ENCODE measurements around the gene MPC1. TPM values are rescaled to one million over a fixed set of nuclear protein-coding genes. Genes with fewer than 3 reads are reported as not detected.
A peak's percentile ranks its signal among the peaks of the same experiment; 100 is the strongest.

Gene MPC1
- total RNA-seq, 3 donors from 2014 or later (not counting 1 experiment from before 2014, with no cell fraction given) = 26.3 to 31.1 (median 30.4) TPM

DNA sequence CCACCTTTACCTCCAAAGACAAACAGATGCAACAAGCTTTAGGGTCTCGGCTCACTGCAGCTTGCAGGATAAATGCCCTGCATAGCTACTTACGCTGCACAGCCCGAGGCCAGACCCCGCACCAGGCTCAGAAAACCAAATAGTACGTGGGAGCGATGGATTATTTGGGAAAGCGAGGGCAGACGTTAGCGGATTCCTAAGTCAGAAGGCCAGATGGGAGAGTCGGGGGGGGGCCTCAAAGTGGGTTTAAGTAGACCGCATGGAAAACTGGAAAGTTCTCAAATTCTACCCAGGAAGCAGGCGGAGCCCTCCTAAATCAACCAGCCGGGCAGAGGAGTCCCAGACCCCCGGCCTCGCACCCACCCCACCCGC, 40.8 kb downstream of the MPC1 start:
- no peaks in the 10 kb centered on the region for H3K27me3 ChIP-seq (ENCODE audit: control insufficient read depth, insufficient read depth, low read length)
- ATAC-seq (peak in 2 of 3 donors; percentile 3 to 9), DNase-seq (peak in 1 of 2 donors; percentile 46)
- peak overlapping the region; percentile 97 for H3K4me3 Mint-ChIP-seq
- WGBS (ENCODE audit: insufficient coverage) = 0% methylated on average over 16 of the region's 16 CpGs
- H3K36me3 ChIP-seq (ENCODE audit: control insufficient read depth, insufficient read depth, low read length) = peaks cover 10% of the 10 kb centered on the region
- H3K9me3 Mint-ChIP-seq = no peaks in the 10 kb centered on the region
- H3K4me1 ChIP-seq (ENCODE audit: control insufficient read depth, insufficient read depth, low read length) = peaks cover 45% of the 10 kb centered on the region
- intact Hi-C loops (cut with micrococcal nuclease) = loop anchor here (1.0 to 5.0 kb wide), 3 partner anchors 9 to 85 kb away; no protein-coding TSS in a partner anchor
- peaks cover 3 to 7% of the 10 kb centered on the region in 2 donors for H3K27me3 Mint-ChIP-seq (ENCODE audit: low read depth in 2 of 2)
- peak overlapping the region; percentile 99 for H3K27ac ChIP-seq (ENCODE audit: low read length)
- TF ChIP-seq, protein P1, sequence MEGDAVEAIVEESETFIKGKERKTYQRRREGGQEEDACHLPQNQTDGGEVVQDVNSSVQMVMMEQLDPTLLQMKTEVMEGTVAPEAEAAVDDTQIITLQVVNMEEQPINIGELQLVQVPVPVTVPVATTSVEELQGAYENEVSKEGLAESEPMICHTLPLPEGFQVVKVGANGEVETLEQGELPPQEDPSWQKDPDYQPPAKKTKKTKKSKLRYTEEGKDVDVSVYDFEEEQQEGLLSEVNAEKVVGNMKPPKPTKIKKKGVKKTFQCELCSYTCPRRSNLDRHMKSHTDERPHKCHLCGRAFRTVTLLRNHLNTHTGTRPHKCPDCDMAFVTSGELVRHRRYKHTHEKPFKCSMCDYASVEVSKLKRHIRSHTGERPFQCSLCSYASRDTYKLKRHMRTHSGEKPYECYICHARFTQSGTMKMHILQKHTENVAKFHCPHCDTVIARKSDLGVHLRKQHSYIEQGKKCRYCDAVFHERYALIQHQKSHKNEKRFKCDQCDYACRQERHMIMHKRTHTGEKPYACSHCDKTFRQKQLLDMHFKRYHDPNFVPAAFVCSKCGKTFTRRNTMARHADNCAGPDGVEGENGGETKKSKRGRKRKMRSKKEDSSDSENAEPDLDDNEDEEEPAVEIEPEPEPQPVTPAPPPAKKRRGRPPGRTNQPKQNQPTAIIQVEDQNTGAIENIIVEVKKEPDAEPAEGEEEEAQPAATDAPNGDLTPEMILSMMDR (IDR thresholded peaks at IDR 0.05) = no peak
- H3K9me3 ChIP-seq (ENCODE audit: control insufficient read depth, insufficient read depth, low read length) = no peaks in the 10 kb centered on the region
- peaks cover 5% of the 10 kb centered on the region for H3K36me3 Mint-ChIP-seq
- H3K4me3 ChIP-seq (ENCODE audit: low read length) = peak overlapping the region; percentile 96
- H3K4me1 Mint-ChIP-seq = peaks cover 22 to 23% of the 10 kb centered on the region in 2 donors
- peak overlapping the region; percentile 93 to 97 for H3K27ac Mint-ChIP-seq

DNA sequence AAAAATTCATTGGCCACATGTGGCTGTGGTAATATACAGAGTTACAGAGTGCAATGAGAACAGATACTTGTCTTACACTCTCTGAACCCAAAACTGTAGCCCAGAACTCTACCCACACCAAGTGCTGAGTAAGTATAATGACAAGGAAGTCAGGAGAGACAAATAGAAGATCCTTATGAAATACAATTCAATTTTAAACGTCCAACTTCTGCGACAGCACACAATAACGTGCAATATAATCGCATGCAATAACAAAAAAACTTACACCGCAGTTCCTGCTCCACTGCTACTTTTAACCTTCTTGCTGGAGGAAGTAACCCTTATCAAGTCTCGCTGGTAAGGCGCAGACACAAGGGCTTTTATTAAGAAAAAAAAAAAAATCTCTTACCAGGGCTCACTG, 41.3 kb downstream of the MPC1 start:
- intact Hi-C loops (cut with micrococcal nuclease) = loop anchor here (1.0 to 5.0 kb wide), 3 partner anchors 8 to 84 kb away; no protein-coding TSS in a partner anchor
- no peaks in the 10 kb centered on the region for H3K9me3 ChIP-seq (ENCODE audit: control insufficient read depth, insufficient read depth, low read length)
- H3K4me1 ChIP-seq (ENCODE audit: control insufficient read depth, insufficient read depth, low read length) = peaks cover 48% of the 10 kb centered on the region
- ATAC-seq = peak; percentile 42 to 50 (median 45)
- peaks cover 3 to 7% of the 10 kb centered on the region in 2 donors for H3K27me3 Mint-ChIP-seq (ENCODE audit: low read depth in 2 of 2)
- H3K4me3 Mint-ChIP-seq = peak overlapping the region; percentile 97
- peaks cover 5% of the 10 kb centered on the region for H3K36me3 Mint-ChIP-seq
- no peaks in the 10 kb centered on the region for H3K9me3 Mint-ChIP-seq
- peak in 1 of 2 donors; percentile 63 for DNase-seq
- H3K27me3 ChIP-seq (ENCODE audit: control insufficient read depth, insufficient read depth, low read length) = no peaks in the 10 kb centered on the region
- peak overlapping the region; percentile 93 to 97 for H3K27ac Mint-ChIP-seq
- H3K27ac ChIP-seq (ENCODE audit: low read length) = peak overlapping the region; percentile 99
- peaks cover 13% of the 10 kb centered on the region for H3K36me3 ChIP-seq (ENCODE audit: control insufficient read depth, insufficient read depth, low read length)
- H3K4me3 ChIP-seq (ENCODE audit: low read length) = peak overlapping the region; percentile 96
- peaks cover 22 to 27% of the 10 kb centered on the region in 2 donors for H3K4me1 Mint-ChIP-seq
- TF ChIP-seq, protein P1 (IDR thresholded peaks at IDR 0.05) = no peak
- WGBS (ENCODE audit: insufficient coverage) = 0% methylated on average over 7 of the region's 7 CpGs

DNA sequence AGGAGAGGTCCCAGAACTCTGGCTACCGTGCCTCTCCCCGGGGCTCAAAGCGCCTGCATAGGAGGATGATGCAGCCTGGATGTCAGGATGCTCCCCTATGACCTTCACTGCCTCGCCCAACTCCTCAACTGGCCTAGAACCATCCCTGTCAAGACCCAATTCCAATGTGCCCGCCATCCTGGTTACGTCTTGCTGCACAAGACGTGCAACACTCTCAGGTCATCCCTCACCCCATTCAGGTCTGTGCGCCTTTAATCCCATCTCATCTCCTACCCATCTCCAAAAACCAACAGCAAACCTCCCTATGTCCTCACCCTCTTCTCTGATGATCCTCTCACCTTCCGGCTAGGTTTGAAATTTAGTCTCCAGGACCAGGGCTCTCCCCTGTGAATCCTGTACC, 43.9 kb downstream of the MPC1 start:
- no peak overlapping the region for H3K27ac Mint-ChIP-seq
- H3K36me3 ChIP-seq (ENCODE audit: control insufficient read depth, insufficient read depth, low read length) = peaks cover 21% of the 10 kb centered on the region
- DNase-seq = no peak
- intact Hi-C loops (cut with micrococcal nuclease) = no loop called here
- H3K27ac ChIP-seq (ENCODE audit: low read length) = no peak overlapping the region
- no peak overlapping the region for H3K4me3 ChIP-seq (ENCODE audit: low read length)
- H3K4me1 Mint-ChIP-seq = peaks cover 42 to 46% of the 10 kb centered on the region in 2 donors
- WGBS (ENCODE audit: insufficient coverage) = 97% methylated on average over 9 of the region's 9 CpGs
- peaks cover 73% of the 10 kb centered on the region for H3K4me1 ChIP-seq (ENCODE audit: control insufficient read depth, insufficient read depth, low read length)
- ATAC-seq = no peak
- no peaks in the 10 kb centered on the region for H3K27me3 Mint-ChIP-seq (ENCODE audit: low read depth in 2 of 2)
- peaks cover 5% of the 10 kb centered on the region for H3K36me3 Mint-ChIP-seq
- no peaks in the 10 kb centered on the region for H3K9me3 ChIP-seq (ENCODE audit: control insufficient read depth, insufficient read depth, low read length)
- TF ChIP-seq, protein P1 (IDR thresholded peaks at IDR 0.05) = no peak
- no peaks in the 10 kb centered on the region for H3K9me3 Mint-ChIP-seq
- no peaks in the 10 kb centered on the region for H3K27me3 ChIP-seq (ENCODE audit: control insufficient read depth, insufficient read depth, low read length)
- H3K4me3 Mint-ChIP-seq = no peak overlapping the region

DNA sequence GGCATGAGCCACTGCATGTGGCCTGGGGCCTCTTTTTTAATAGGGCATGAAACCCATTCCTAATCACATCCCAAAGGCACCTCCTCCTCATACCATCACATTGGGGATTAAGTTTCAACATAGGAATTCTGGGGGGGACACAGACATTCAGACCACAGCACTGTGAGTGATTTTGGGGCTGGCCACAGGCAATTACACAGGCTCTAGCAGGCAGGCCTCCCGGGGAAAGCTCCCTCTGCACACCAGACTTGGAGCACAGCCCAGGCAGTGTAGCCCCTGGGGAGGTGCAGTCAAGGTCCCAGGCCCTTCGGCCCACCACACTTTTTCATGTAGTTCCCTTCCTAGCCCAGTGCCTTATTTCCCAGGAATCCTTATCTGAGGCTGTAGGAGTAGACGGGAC, 45.9 kb downstream of the MPC1 start:
- Histone ChIP-seq H3K4me1 (ENCODE audit: control insufficient read depth, insufficient read depth, low read length) (peaks cover 86% of the 10 kb centered on the region), H3K36me3 (ENCODE audit: control insufficient read depth, insufficient read depth, low read length) (peaks cover 21% of the 10 kb centered on the region), H3K9me3 (ENCODE audit: control insufficient read depth, insufficient read depth, low read length) (no peaks in the 10 kb centered on the region), H3K4me3 (ENCODE audit: low read length) (no peak overlapping the region), H3K27ac (ENCODE audit: low read length) (no peak overlapping the region), H3K27me3 (ENCODE audit: control insufficient read depth, insufficient read depth, low read length) (no peaks in the 10 kb centered on the region)
- Mint-ChIP-seq H3K27me3 (ENCODE audit: low read depth in 2 of 2) (no peaks in the 10 kb centered on the region), H3K4me3 (no peak overlapping the region), H3K36me3 (peaks cover 5% of the 10 kb centered on the region), H3K27ac (no peak overlapping the region), H3K4me1 (peaks cover 52 to 54% of the 10 kb centered on the region in 2 donors), H3K9me3 (no peaks in the 10 kb centered on the region)
- ATAC-seq = no peak
- DNase-seq = no peak
- 94% methylated on average over 3 of the region's 3 CpGs for whole genome bisulfite sequencing (ENCODE audit: insufficient coverage)
- TF ChIP-seq, protein P1 (IDR thresholded peaks at IDR 0.05) = no peak
- intact Hi-C loops (cut with micrococcal nuclease) = no loop called here

All from natural killer cell (primary cell).